ENCODE measurements around the gene CFAP74. TPM values are rescaled to one million over a fixed set of nuclear protein-coding genes. Genes with fewer than 3 reads are reported as not detected.
"Not testable (repeated sequence)": the region's sequence is repeated elsewhere in the genome, so short reads cannot be mapped to it uniquely, and the experiment has no call there.

The CFAP74 gene
- total RNA-seq, 2 experiments from 2014 or later = not detected

GRCh38 chr1:1937549-1938275 lies 65.9 kb downstream of the CFAP74 start:
- no peak overlapping the region for H3K27ac Mint-ChIP-seq

GRCh38 chr1:1937061-1937460 lies 66.5 kb downstream of the CFAP74 start:
- Mint-ChIP-seq H3K27me3 (no peaks in the 10 kb centered on the region), H3K27ac (no peak overlapping the region), H3K4me3 (no peak overlapping the region), H3K36me3 (ENCODE audit: low read depth) (no peaks in the 10 kb centered on the region), H3K9me3 (no peaks in the 10 kb centered on the region), H3K4me1 (ENCODE audit: low read depth) (no peaks in the 10 kb centered on the region)
- H3K4me1 ChIP-seq (ENCODE audit: insufficient read depth, low read length) = no peaks in the 10 kb centered on the region
- peaks cover 0 to 6% of the 10 kb centered on the region in 2 experiments for H3K9me3 ChIP-seq (ENCODE audit: control insufficient read depth in 1 of 2, insufficient read depth in 1 of 2, low read length in 2 of 2)
- intact Hi-C loops (cut with DNase I, micrococcal nuclease) = no loop called here
- no peak for ATAC-seq (ENCODE audit: poor library complexity)
- H3K4me3 ChIP-seq (ENCODE audit: low read length) = no peak overlapping the region
- no peaks in the 10 kb centered on the region for H3K27me3 ChIP-seq (ENCODE audit: control insufficient read depth in 1 of 2, insufficient read depth in 2 of 2, low read length in 2 of 2)
- no peak for DNase-seq
- CTCF ChIA-PET = no interaction called here
- no peak overlapping the region for H3K27ac ChIP-seq (ENCODE audit: low read depth in 1 of 2, low read length in 2 of 2)
- TF ChIP-seq CTCF (IDR thresholded peaks at IDR 0.05) = no peak
- POLR2A ChIA-PET = no interaction called here
- H3K36me3 ChIP-seq (ENCODE audit: insufficient read depth, low read length) = no peaks in the 10 kb centered on the region

More at GRCh38 chr1:1937549-1938275, 65.9 kb downstream of the CFAP74 start:
- ChIA-PET CTCF (no interaction called here), POLR2A (no interaction called here)
- H3K4me1 ChIP-seq (ENCODE audit: insufficient read depth, low read length) = no peaks in the 10 kb centered on the region
- no peaks in the 10 kb centered on the region for H3K27me3 Mint-ChIP-seq
- H3K36me3 Mint-ChIP-seq (ENCODE audit: low read depth) = no peaks in the 10 kb centered on the region
- H3K27me3 ChIP-seq (ENCODE audit: control insufficient read depth in 1 of 2, insufficient read depth in 2 of 2, low read length in 2 of 2) = no peaks in the 10 kb centered on the region
- TF ChIP-seq CTCF (IDR thresholded peaks at IDR 0.05) = no peak
- no peak overlapping the region for H3K4me3 ChIP-seq (ENCODE audit: low read length)
- no peaks in the 10 kb centered on the region for H3K4me1 Mint-ChIP-seq (ENCODE audit: low read depth)
- DNase-seq (no peak), ATAC-seq (ENCODE audit: poor library complexity) (no peak)
- no peak overlapping the region for H3K4me3 Mint-ChIP-seq
- intact Hi-C loops (cut with DNase I, micrococcal nuclease) = no loop called here
- H3K36me3 ChIP-seq (ENCODE audit: insufficient read depth, low read length) = no peaks in the 10 kb centered on the region
- H3K9me3 Mint-ChIP-seq = no peaks in the 10 kb centered on the region
- H3K9me3 ChIP-seq (ENCODE audit: control insufficient read depth in 1 of 2, insufficient read depth in 1 of 2, low read length in 2 of 2) = peaks cover 0 to 6% of the 10 kb centered on the region in 2 experiments
- H3K27ac ChIP-seq (ENCODE audit: low read depth in 1 of 2, low read length in 2 of 2) = no peak overlapping the region

- H3K27ac Mint-ChIP-seq; H3K9me3 Mint-ChIP-seq; H3K4me1 Mint-ChIP-seq (ENCODE audit: low read depth); H3K9me3 ChIP-seq (ENCODE audit: control insufficient read depth in 1 of 2, insufficient read depth in 1 of 2, low read length in 2 of 2); H3K36me3 ChIP-seq (ENCODE audit: insufficient read depth, low read length); POLR2A ChIA-PET; CTCF ChIA-PET; H3K27me3 Mint-ChIP-seq; ATAC-seq (ENCODE audit: poor library complexity); H3K4me3 Mint-ChIP-seq; H3K4me1 ChIP-seq (ENCODE audit: insufficient read depth, low read length); H3K27ac ChIP-seq (ENCODE audit: low read depth in 1 of 2, low read length in 2 of 2); DNase-seq; H3K27me3 ChIP-seq (ENCODE audit: control insufficient read depth in 1 of 2, insufficient read depth in 2 of 2, low read length in 2 of 2); H3K4me3 ChIP-seq (ENCODE audit: low read length); intact Hi-C loops (cut with DNase I, micrococcal nuclease); H3K36me3 Mint-ChIP-seq (ENCODE audit: low read depth): not testable (repeated sequence)
These were observed 68.7 kb downstream of the CFAP74 start for GRCh38 chr1:1934848-1935247.
